NCI-H1417 (cell line): ENCODE measurements around the gene RPUSD1.
A peak's percentile ranks its signal among the peaks of the same experiment; 100 is the strongest.
"Not testable (repeated sequence)": the region's sequence is repeated elsewhere in the genome, so short reads cannot be mapped to it uniquely, and the experiment has no call there.

Experiments
- DNase-seq, 3 experiments: peaks; one replicate each; lab custom pipeline; 2025; lab: John Stamatoyannopoulos, UW

Gene RPUSD1, protein sequence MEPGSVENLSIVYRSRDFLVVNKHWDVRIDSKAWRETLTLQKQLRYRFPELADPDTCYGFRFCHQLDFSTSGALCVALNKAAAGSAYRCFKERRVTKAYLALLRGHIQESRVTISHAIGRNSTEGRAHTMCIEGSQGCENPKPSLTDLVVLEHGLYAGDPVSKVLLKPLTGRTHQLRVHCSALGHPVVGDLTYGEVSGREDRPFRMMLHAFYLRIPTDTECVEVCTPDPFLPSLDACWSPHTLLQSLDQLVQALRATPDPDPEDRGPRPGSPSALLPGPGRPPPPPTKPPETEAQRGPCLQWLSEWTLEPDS

GRCh38 chr16:787978-788398 is at the start of gene RPUSD1:
Gene RPUSD1 (minus strand): TSS chr16:788381. CDS start chr16:787737, 644 bp downstream.
- DNase-seq: peak in 2 of 3 experiments; percentile 67 to 74

- not testable (repeated sequence) for DNase-seq
Measured at GRCh38 chr16:836822-837221, 48.6 kb upstream of the RPUSD1 start.

DNA sequence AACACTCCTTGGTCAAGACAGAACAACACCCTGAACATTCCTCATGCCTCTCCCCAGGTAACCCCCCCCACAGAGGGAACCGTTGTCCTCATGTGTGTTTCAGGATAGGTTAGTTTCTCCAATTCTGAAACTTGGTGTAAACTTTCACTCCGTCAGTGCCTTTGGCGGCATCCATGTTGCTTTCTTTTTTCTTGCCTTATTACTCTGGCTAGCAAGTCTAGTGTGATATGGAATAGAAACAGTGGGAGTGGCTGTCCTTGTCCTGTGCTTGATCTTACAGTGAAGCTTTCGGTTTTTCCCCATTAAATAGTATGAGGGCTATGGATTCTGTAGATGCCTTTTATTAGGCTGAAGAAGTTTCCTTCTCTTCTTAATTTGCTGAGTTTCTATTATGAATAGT is 48.0 kb upstream of the RPUSD1 start:
- no peak for DNase-seq

DNA sequence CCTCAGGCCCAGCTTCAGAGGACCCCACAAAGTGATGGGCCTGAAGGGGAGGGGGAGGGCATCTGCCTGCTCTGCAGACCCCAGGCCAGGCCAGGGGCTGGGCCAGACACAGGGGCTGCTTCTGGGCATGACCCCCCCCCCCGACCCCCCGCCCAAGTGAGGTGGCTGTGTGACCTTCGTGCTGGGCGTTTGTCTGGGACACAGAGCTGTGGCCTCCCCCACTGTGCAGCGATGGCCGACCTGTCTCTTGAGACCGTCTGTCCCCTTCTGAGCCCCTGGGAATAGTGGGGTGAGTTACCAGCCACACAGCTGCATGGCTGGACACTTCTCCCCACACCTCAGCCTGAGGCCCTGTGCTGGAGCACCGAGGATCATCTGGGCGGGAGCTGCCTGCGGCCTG is 47.2 kb upstream of the RPUSD1 start:
- no peak for DNase-seq

DNA sequence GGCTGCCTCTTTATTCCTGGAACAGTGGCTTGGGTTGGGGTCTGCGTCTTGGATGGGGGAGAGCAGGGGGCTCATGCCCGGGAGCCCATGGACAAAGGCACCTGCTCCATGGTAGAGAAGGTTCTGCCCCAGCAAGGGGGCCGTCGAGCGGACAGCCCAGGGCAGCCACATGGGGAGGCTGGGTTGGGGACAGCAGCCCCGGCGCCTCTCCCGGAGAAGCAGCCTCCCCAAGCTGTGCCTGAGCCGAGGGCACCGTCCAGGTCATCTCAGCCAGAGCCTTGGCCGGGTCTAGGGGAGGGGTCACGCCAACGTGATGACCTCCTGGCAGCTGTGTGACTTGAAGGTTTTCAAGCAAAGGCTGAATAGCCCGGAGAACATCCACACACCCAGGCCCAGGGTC is 45.2 kb upstream of the RPUSD1 start:
- DNase-seq: no peak

- peak in 1 of 3 experiments; percentile 15 for DNase-seq
Measured at GRCh38 chr16:832652-833336, 44.6 kb upstream of the RPUSD1 start.

GRCh38 chr16:831571-832413 is 43.6 kb upstream of the RPUSD1 start:
- peak in 1 of 3 experiments; percentile 4 for DNase-seq

DNA sequence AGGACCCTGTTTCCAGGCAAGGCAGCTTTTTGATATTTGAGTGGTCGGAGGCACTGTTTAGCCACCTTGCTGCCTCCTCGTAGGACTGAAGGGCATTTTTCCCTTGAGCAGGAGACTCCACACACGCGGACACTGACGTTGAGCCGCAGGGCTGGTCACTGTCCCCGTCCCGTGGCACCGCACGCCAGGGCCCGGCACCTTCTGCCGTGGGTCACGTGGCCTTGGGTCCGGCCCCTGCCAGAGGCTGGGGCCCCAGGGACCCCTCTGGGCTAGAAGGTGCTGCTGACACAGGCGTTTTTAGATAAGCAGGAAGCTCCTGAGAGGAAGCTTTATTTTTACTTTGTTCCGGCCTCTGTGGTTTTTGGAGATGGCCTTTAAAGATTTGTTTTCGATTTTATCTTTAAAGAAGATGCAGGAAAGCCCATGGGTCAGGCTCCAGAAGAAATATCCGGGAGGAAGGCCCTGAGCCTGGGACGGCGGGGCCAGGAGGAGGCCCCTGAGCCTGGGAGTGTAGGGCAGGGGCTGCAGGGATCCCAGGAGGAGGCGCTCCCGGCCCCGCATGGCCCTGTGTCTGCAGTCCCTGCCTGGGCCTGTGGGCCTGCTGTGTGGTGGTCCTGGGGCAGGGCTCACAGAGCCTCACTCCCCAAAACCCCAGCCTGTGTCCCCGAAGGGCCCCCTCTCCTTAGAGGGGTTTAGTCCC is 42.8 kb upstream of the RPUSD1 start:
- DNase-seq: no peak

- no peak for DNase-seq
Measured at GRCh38 chr16:830107-830870, 42.1 kb upstream of the RPUSD1 start.

DNA sequence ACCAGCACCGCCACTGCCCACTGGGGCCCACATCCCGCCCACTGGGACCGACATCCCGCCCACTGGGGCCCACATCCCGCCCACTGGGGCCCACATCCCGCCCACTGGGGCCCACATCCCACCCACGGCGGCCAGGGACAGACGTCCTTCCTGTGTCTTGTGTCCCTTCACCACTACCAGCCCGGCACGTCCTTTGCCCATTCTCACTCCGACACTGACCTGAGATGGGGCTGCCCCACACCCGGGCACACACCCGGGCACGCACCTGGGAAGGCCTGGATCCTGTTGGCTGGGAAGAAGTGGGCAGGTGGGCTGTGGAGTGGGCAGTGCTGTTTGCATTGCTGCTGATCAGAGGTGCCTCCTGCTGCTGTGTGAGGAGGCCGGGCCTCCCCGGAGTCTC is 40.7 kb upstream of the RPUSD1 start:
- no peak for DNase-seq

DNA sequence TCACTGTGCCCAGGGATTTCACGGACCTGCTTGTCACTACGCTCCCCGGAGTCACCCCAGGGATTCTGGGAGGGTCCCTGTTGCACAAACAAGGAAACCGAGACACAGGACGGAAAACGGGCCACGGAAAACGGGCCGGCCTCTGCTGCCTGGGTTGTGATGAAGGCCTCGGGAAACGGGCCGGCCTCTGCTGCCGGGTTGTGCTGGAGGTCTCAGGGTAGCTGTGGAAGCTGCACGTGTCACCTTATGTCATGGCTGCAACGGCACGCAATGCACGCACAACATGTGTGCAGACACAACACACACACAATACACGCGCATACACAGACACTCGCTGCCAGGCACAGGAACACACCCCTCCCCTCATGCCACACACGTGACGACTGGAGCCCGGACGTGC is 39.3 kb upstream of the RPUSD1 start:
- no peak for DNase-seq

DNA sequence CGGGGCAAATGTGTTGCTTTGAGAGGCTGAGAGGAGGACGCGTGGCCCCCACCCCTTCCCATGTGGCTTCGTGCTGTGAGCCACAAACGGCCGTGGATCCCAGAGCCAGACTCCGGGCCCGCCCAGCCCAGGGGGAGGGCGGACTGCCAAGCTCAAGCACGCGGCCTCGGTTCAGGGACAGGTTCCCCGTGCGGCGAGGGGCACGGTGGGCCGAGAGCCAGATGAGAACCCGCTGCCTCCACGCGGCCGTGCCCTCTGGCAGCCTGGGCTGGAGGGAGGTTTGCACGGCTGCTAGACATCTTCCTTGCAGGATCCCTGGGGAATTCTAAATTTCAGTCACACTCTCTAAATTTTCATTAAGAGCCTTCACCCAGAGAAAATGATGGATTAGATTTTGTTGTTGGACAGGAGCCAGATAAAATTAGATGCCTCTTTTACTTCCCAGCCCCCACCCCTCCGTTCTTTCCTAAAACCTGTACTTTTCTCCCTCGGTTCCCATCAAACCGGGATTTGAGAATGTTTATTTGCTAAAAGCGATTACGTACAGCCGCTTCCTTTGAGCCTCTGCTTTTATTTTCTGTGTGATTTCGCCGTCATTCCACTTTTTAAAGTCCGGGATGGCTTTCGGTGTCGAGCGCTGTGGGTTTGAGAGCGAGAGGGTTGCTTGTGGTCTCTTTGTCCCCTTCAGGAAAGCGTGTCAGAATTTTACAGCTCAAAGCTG is 37.3 kb upstream of the RPUSD1 start:
- peak in 2 of 3 experiments; percentile 32 to 59 for DNase-seq

DNA sequence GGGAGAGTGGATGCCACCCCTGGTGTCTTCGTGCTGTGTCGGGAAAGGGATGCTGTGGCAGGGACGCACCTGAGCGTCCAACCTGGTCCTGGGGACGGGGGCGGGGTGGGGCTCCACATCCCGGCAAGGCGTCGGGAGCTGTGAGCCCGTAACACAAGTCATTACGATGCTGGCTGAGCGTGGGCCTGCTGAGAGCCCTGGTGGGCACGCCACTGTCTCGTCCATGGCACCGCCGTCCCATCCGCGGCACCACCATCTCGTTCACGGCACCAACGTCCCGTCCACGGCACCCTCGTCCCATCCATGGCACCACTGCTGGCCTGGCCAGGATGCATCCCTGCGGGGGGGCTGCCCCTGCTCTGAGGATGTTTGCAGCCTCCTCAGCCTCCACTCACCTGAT is 36.4 kb upstream of the RPUSD1 start:
- DNase-seq: no peak

GRCh38 chr16:824194-824593 is 36.0 kb upstream of the RPUSD1 start:
- DNase-seq: no peak

GRCh38 chr16:822909-823297 is 34.7 kb upstream of the RPUSD1 start:
- DNase-seq: no peak

- DNase-seq: no peak
Measured at GRCh38 chr16:822174-822908, 34.2 kb upstream of the RPUSD1 start.

- no peak for DNase-seq
Measured at GRCh38 chr16:821751-822150, 33.6 kb upstream of the RPUSD1 start.

- no peak for DNase-seq
Measured at GRCh38 chr16:820748-821147, 32.6 kb upstream of the RPUSD1 start.

GRCh38 chr16:820044-820408 is 31.8 kb upstream of the RPUSD1 start:
- not testable (repeated sequence) for DNase-seq
